ENCODE results near the gene SLBP. TPM values are rescaled to one million over a fixed set of nuclear protein-coding genes. Genes with fewer than 3 reads are reported as not detected.

SLBP gene
- total and polyA plus RNA-seq, 2 of the 8 experiments (the other 6 are each of a cell fraction or from before 2014, with no cell fraction given) = 44.1 to 49.0 TPM

- Histone ChIP-seq H2BK12ac (ENCODE audit: low read depth, low read length) (no peak overlapping the region), H4K8ac (ENCODE audit: extremely low read depth, insufficient read depth, low read length) (no peak overlapping the region), H3K9me3 (ENCODE audit: insufficient read depth in 2 of 2, low read depth in 1 of 2, low read length in 1 of 2) (no peaks in the 10 kb centered on the region), H2AK5ac (ENCODE audit: low read depth, low read length) (no peak overlapping the region), H3K4me1 (replicated peaks in 1 of 4; ENCODE audit: control insufficient read depth in 3 of 4, insufficient read depth in 4 of 4, low read length in 3 of 4) (no peaks in the 10 kb centered on the region; a peak in 2 of 7 replicates), H2BK5ac (ENCODE audit: low read depth, low read length) (no peak overlapping the region), H3K56ac (replicated peaks; ENCODE audit: insufficient read length, low read depth, low read length) (no peak overlapping the region), H3K4ac (replicated peaks; ENCODE audit: insufficient read length, low read depth, low read length) (no peak overlapping the region), H3K79me1 (ENCODE audit: low read depth, low read length) (peaks cover 8% of the 10 kb centered on the region), H4K20me1 (replicated peaks in 1 of 2; ENCODE audit: control insufficient read depth in 1 of 2, insufficient read depth in 2 of 2, low read length in 2 of 2) (peaks cover 2 to 12% of the 10 kb centered on the region in 2 experiments), H3K23me2 (ENCODE audit: low read depth, low read length) (no peaks in the 10 kb centered on the region), H2BK15ac (ENCODE audit: low read length) (no peak overlapping the region), H3K27me3 (replicated peaks in 1 of 4; ENCODE audit: control insufficient read depth in 3 of 4, extremely low read depth in 1 of 4, insufficient read depth in 3 of 4, low read length in 3 of 4) (no peaks in the 10 kb centered on the region), H3K4me2 (ENCODE audit: insufficient read depth in 1 of 2, low read depth in 2 of 2, low read length in 2 of 2) (no peak overlapping the region), H2BK20ac (ENCODE audit: low read length) (no peak overlapping the region), H3K4me3 (ENCODE audit: extremely low read depth in 1 of 4, insufficient read depth in 2 of 4, low read depth in 3 of 4, low read length in 4 of 4) (no peak overlapping the region), H4K91ac (replicated peaks; ENCODE audit: insufficient read length, low read length) (no peak overlapping the region), H3K27ac (ENCODE audit: low read depth, low read length) (no peak overlapping the region), H3K18ac (ENCODE audit: extremely low read depth, low read length) (no peak overlapping the region), H3K14ac (ENCODE audit: insufficient read length) (no peak overlapping the region), H2AFZ (ENCODE audit: low read length) (no peak overlapping the region), H3K23ac (ENCODE audit: insufficient read length) (no peak overlapping the region), H3K9ac (replicated peaks in 1 of 4; ENCODE audit: extremely low read depth in 1 of 4, low read depth in 3 of 4, low read length in 3 of 4) (no peak overlapping the region), H3K36me3 (ENCODE audit: control insufficient read depth in 2 of 4, insufficient read depth in 4 of 4, low read length in 3 of 4) (peaks cover 6 to 34% (median 17%) of the 10 kb centered on the region in 4 experiments), H2BK120ac (replicated peaks; ENCODE audit: low read depth, low read length) (no peak overlapping the region), H3K79me2 (ENCODE audit: control insufficient read depth in 1 of 2, insufficient read depth in 2 of 2, low read length in 2 of 2) (peaks cover 13 to 65% of the 10 kb centered on the region in 2 experiments), H4K5ac (ENCODE audit: insufficient read length, low read depth, low read length) (no peak overlapping the region)
- WGBS, 2 experiments (ENCODE audit: extremely low coverage in 1 of 2, insufficient coverage in 1 of 2, insufficient read length in 1 of 2, insufficient replicate concordance in 2 of 2, low coverage in 1 of 2, low lambda C conversion rate in 2 of 2, missing lambda C conversion rate in 1 of 2) = 95% methylated on average over 6 of the region's 6 CpGs; no CpG with 5 or more reads in 1 of the 2 experiments
- POLR2A ChIA-PET (ENCODE audit: partially characterized antibody) = no interaction called here
- DNase-seq (ENCODE audit: low read depth in 1 of 2, low spot score in 2 of 2) = no peak
- TF ChIP-seq, protein P1, sequence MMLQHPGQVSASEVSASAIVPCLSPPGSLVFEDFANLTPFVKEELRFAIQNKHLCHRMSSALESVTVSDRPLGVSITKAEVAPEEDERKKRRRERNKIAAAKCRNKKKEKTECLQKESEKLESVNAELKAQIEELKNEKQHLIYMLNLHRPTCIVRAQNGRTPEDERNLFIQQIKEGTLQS (IDR thresholded peaks at IDR 0.05; ENCODE audit: insufficient read depth, low read depth, low read length) = no peak
- CTCF ChIA-PET (ENCODE audit: partially characterized antibody) = interaction anchor here (9.6 to 22.9 kb wide), 2 partner anchors 10 to 20 kb away, joined by 94 to 326 read pairs; partner anchors contain the start of genes TACC3 and TMEM129
- FAIRE-seq = no peak
Measured at GRCh38 chr4:1705732-1706131, 6.4 kb downstream of the SLBP start.

Measured in H1 (cell line).